SK-N-SH treated with all-trans-retinoic acid at 6 μM for 48 hours (cell line): ENCODE data around the gene SCN7A.

Source experiments
- ATAC-seq: fragments of 200-7000 bp; cut with Tn5 transposase; 3 replicates; pipeline ENCODE4 v1.9.1; 2020; ENCODE audit warnings: mild to moderate bottlenecking, moderate library complexity
- BACH2 ChIP-seq: fragments of 250-450 bp; sonication (Bioruptor Pico); IDR thresholded peaks from 2 replicates; pipeline ENCODE4 v1.9.0; 2021; ENCODE audit warnings: mild to moderate bottlenecking, borderline replicate concordance
- CSDC2 ChIP-seq: fragments of 250-450 bp; sonication (Bioruptor Pico); IDR thresholded peaks from 2 replicates; pipeline ENCODE4 v1.5.0; 2020; ENCODE audit warnings: mild to moderate bottlenecking, moderate library complexity
- ESRRG ChIP-seq: fragments of 250-450 bp; sonication (Bioruptor Pico); IDR thresholded peaks from 2 replicates; pipeline ENCODE4 v1.6.1; 2021; ENCODE audit warnings: mild to moderate bottlenecking
- GLIS3 ChIP-seq: fragments of 250-450 bp; sonication (Bioruptor Pico); IDR thresholded peaks from 2 replicates; pipeline ENCODE4 v1.5.0; 2020; ENCODE audit warnings: mild to moderate bottlenecking, moderate library complexity
- OSR1 ChIP-seq: fragments of 250-450 bp; sonication (Bioruptor Pico); IDR thresholded peaks from 2 replicates; pipeline ENCODE4 v1.8.0; 2022; ENCODE audit warnings: moderate library complexity, mild to moderate bottlenecking, inconsistent platforms
- PPARA ChIP-seq: fragments of 250-450 bp; sonication (Bioruptor Pico); IDR thresholded peaks from 2 replicates; pipeline ENCODE4 v1.5.0; 2020; ENCODE audit warnings: mild to moderate bottlenecking, borderline replicate concordance
- RARB ChIP-seq: fragments of 250-450 bp; sonication (Bioruptor Pico); IDR thresholded peaks from 2 replicates; pipeline ENCODE4 v1.8.0; 2021; ENCODE audit warnings: mild to moderate bottlenecking, moderate library complexity
- TCF4 ChIP-seq: fragments of 250-450 bp; sonication (Bioruptor Pico); IDR thresholded peaks from 2 replicates; pipeline ENCODE4 v1.8.0; 2021; ENCODE audit warnings: mild to moderate bottlenecking, moderate library complexity, borderline replicate concordance
- TOX ChIP-seq: fragments of 250-450 bp; sonication (Bioruptor Pico); IDR thresholded peaks from 2 replicates; pipeline ENCODE4 v1.8.0; 2021; ENCODE audit warnings: mild to moderate bottlenecking, moderate library complexity, borderline replicate concordance
- ZC3H10 ChIP-seq: fragments of 250-450 bp; sonication (Bioruptor Pico); IDR thresholded peaks from 2 replicates; pipeline ENCODE4 v1.5.1; 2021; ENCODE audit warnings: mild to moderate bottlenecking, moderate library complexity
- ZFP3 ChIP-seq: fragments of 250-450 bp; sonication (Bioruptor Pico); IDR thresholded peaks from 2 replicates; pipeline ENCODE4 v1.5.0; 2020; ENCODE audit warnings: mild to moderate bottlenecking, moderate library complexity
- ZFP30 ChIP-seq: fragments of 450-650 bp; formaldehyde crosslinking; IDR thresholded peaks from 2 replicates; pipeline ENCODE4 v1.5.0; 2022; ENCODE audit warnings: mild to moderate bottlenecking, moderate library complexity
- ZNF565 ChIP-seq: fragments of 450-650 bp; formaldehyde crosslinking; conservative IDR thresholded peaks from 2 replicates; pipeline ENCODE4 v1.5.0; 2020; ENCODE audit warnings: low read depth, mild to moderate bottlenecking, moderate library complexity
- ZNF70 ChIP-seq: fragments of 450-650 bp; formaldehyde crosslinking; IDR thresholded peaks from 2 replicates; pipeline ENCODE4 v1.5.0; 2020; ENCODE audit warnings: mild to moderate bottlenecking, moderate library complexity
- ZNF8 ChIP-seq: fragments of 450-650 bp; formaldehyde crosslinking; IDR thresholded peaks from 2 replicates; pipeline ENCODE4 v1.5.0; 2020; ENCODE audit warnings: mild to moderate bottlenecking, moderate library complexity
- TF ChIP-seq, protein P1 (sequence below): fragments of 250-450 bp; sonication (Bioruptor Pico); IDR thresholded peaks from 2 replicates; pipeline ENCODE4 v1.5.1; 2021; ENCODE audit warnings: mild to moderate bottlenecking, moderate library complexity
- TF ChIP-seq, protein P2 (sequence below): fragments of 250-450 bp; sonication (Bioruptor Pico); IDR thresholded peaks from 2 replicates; pipeline ENCODE4 v1.5.1; 2020; ENCODE audit warnings: low read depth, mild to moderate bottlenecking, moderate library complexity
- TF ChIP-seq, protein P3 (sequence below): fragments of 250-450 bp; sonication (Bioruptor Pico); IDR thresholded peaks from 2 replicates; pipeline ENCODE4 v1.8.0; 2021; ENCODE audit warnings: low read depth, mild to moderate bottlenecking, moderate library complexity, borderline replicate concordance
- TF ChIP-seq, protein P4 (sequence below): fragments of 250-450 bp; sonication (Bioruptor Pico); IDR thresholded peaks from 2 replicates; pipeline ENCODE4 v1.5.0; 2020; ENCODE audit warnings: mild to moderate bottlenecking, moderate library complexity

The SCN7A gene

DNA sequence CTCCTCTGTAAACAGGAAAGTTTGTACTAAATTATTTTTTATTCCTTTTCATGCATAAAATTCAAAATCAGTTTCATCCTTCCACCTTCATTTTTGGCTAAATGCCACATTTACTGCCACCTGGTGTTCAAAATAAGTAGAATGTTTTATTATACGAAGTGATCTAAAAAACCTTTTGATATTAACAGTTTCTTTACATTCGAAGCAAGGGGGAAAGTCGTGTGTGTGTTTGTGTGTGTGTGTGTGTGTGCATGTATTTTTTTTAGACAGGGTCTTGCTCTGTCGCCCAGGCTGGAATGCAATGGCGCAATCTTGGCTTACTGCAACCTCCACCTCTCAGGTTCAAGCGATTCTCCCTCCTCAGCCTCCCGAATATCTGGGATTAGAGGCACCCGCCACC, 109.3 kb downstream of the SCN7A start:
- no peak for ATAC-seq
- TF ChIP-seq OSR1 (CRISPR knock-in tag) (no peak), TCF4 (CRISPR knock-in tag) (no peak), TOX (CRISPR knock-in tag) (no peak), ESRRG (CRISPR knock-in tag) (no peak), RARB (CRISPR knock-in tag) (no peak), ZNF70 (no peak), CSDC2 (CRISPR knock-in tag) (no peak), PPARA (CRISPR knock-in tag) (no peak), BACH2 (no peak)
- TF ChIP-seq, protein P1, sequence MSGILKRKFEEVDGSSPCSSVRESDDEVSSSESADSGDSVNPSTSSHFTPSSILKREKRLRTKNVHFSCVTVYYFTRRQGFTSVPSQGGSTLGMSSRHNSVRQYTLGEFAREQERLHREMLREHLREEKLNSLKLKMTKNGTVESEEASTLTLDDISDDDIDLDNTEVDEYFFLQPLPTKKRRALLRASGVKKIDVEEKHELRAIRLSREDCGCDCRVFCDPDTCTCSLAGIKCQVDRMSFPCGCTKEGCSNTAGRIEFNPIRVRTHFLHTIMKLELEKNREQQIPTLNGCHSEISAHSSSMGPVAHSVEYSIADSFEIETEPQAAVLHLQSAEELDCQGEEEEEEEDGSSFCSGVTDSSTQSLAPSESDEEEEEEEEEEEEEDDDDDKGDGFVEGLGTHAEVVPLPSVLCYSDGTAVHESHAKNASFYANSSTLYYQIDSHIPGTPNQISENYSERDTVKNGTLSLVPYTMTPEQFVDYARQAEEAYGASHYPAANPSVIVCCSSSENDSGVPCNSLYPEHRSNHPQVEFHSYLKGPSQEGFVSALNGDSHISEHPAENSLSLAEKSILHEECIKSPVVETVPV (CRISPR knock-in tag): no peak
- TF ChIP-seq, protein P2, sequence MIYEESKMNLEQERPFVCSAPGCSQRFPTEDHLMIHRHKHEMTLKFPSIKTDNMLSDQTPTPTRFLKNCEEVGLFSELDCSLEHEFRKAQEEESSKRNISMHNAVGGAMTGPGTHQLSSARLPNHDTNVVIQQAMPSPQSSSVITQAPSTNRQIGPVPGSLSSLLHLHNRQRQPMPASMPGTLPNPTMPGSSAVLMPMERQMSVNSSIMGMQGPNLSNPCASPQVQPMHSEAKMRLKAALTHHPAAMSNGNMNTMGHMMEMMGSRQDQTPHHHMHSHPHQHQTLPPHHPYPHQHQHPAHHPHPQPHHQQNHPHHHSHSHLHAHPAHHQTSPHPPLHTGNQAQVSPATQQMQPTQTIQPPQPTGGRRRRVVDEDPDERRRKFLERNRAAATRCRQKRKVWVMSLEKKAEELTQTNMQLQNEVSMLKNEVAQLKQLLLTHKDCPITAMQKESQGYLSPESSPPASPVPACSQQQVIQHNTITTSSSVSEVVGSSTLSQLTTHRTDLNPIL (CRISPR knock-in tag): no peak

DNA sequence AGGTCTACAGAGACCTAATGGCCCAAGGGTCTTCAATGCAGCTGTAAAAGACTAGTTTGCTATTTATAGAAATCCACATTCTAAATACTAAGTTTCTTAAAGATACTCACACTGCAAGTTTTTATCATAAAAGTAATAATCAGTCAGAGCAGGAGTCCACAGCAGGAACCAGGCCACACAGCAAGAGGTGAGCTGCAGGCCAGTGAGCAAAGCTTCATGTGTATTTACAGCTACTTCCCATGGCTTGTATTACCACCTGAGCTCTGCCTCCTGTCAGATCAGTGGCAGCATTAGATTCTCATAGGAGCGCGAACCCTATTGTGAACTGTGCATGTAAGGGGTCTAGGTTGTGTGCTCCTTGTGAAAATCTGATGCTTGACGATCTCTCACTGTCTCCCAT, 111.6 kb downstream of the SCN7A start:
- TF ChIP-seq, protein P3, sequence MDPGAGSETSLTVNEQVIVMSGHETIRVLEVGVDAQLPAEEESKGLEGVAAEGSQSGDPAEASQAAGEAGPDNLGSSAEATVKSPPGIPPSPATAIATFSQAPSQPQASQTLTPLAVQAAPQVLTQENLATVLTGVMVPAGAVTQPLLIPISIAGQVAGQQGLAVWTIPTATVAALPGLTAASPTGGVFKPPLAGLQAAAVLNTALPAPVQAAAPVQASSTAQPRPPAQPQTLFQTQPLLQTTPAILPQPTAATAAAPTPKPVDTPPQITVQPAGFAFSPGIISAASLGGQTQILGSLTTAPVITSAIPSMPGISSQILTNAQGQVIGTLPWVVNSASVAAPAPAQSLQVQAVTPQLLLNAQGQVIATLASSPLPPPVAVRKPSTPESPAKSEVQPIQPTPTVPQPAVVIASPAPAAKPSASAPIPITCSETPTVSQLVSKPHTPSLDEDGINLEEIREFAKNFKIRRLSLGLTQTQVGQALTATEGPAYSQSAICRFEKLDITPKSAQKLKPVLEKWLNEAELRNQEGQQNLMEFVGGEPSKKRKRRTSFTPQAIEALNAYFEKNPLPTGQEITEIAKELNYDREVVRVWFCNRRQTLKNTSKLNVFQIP (CRISPR knock-in tag): no peak
- TF ChIP-seq ZNF565 (CRISPR knock-in tag) (no peak), ESRRG (CRISPR knock-in tag) (no peak), CSDC2 (CRISPR knock-in tag) (no peak), PPARA (CRISPR knock-in tag) (no peak), OSR1 (CRISPR knock-in tag) (no peak), TOX (CRISPR knock-in tag) (no peak), BACH2 (no peak), ZFP30 (CRISPR knock-in tag) (no peak), ZNF8 (no peak), ZC3H10 (CRISPR knock-in tag) (no peak), ZNF70 (no peak), RARB (CRISPR knock-in tag) (no peak), ZFP3 (CRISPR knock-in tag) (no peak)
- TF ChIP-seq, protein P2 (CRISPR knock-in tag): no peak
- TF ChIP-seq, protein P4, sequence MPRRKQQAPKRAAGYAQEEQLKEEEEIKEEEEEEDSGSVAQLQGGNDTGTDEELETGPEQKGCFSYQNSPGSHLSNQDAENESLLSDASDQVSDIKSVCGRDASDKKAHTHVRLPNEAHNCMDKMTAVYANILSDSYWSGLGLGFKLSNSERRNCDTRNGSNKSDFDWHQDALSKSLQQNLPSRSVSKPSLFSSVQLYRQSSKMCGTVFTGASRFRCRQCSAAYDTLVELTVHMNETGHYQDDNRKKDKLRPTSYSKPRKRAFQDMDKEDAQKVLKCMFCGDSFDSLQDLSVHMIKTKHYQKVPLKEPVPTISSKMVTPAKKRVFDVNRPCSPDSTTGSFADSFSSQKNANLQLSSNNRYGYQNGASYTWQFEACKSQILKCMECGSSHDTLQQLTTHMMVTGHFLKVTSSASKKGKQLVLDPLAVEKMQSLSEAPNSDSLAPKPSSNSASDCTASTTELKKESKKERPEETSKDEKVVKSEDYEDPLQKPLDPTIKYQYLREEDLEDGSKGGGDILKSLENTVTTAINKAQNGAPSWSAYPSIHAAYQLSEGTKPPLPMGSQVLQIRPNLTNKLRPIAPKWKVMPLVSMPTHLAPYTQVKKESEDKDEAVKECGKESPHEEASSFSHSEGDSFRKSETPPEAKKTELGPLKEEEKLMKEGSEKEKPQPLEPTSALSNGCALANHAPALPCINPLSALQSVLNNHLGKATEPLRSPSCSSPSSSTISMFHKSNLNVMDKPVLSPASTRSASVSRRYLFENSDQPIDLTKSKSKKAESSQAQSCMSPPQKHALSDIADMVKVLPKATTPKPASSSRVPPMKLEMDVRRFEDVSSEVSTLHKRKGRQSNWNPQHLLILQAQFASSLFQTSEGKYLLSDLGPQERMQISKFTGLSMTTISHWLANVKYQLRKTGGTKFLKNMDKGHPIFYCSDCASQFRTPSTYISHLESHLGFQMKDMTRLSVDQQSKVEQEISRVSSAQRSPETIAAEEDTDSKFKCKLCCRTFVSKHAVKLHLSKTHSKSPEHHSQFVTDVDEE (CRISPR knock-in tag): no peak
- TF ChIP-seq, protein P1 (CRISPR knock-in tag): no peak
- TF ChIP-seq, all 23 proteins: peak for 0
- ATAC-seq: no peak

DNA sequence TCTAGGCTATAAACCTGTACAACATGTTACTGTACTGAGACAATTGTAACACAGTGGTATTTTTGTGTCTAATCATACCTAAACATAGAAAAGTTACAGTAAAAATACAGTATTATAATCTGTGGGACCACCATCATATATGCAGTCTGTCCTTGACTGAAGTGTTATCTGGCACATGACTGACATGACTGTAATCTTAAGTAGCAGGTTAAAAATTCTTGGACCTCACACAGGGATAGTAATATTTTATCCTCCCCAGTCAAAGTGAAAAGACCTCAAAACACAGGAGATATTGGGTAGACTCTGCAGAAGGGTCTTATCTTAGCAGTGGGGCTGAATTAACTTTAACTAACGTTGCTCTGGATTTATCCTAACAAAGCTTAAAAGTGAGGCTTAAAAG, 113.4 kb downstream of the SCN7A start:
- ATAC-seq: no peak
- TF ChIP-seq, protein P4 (CRISPR knock-in tag): no peak
- TF ChIP-seq ZFP3 (CRISPR knock-in tag) (no peak), ESRRG (CRISPR knock-in tag) (no peak), GLIS3 (CRISPR knock-in tag) (no peak), CSDC2 (CRISPR knock-in tag) (no peak), TCF4 (CRISPR knock-in tag) (no peak), ZNF70 (no peak)
- TF ChIP-seq, protein P2 (CRISPR knock-in tag): no peak
- TF ChIP-seq, protein P3 (CRISPR knock-in tag): no peak
